ENCODE measurements around the gene OR10W1.

- TF ChIP-seq CTCF (IDR thresholded peaks at IDR 0.05) (no peak), POLR2A (IDR thresholded peaks at IDR 0.05) (no peak)
Observed at GRCh38 chr11:58275002-58275401, 6.9 kb upstream of the OR10W1 start.

All from ovary (tissue), 3 donors.